HG02610 (cell line): ENCODE measurements around the gene ADAMTSL1.
"Not testable (repeated sequence)": the region's sequence is repeated elsewhere in the genome, so short reads cannot be mapped to it uniquely, and the experiment has no call there.

Experiments used
- ATAC-seq: cut with Tn5 transposase; IDR thresholded peaks from one replicate; pipeline ENCODE4 v1.9.1; 2021; ENCODE audit warnings: mild to moderate bottlenecking, moderate library complexity; ENCODE audit not compliant: unreplicated experiment

ADAMTSL1 gene

GRCh38 chr9:18922161-18922885 lies 448.4 kb downstream of the ADAMTSL1 start:
- ATAC-seq = no peak

- no peak for ATAC-seq
Measured at GRCh38 chr9:18923167-18923566, 449.2 kb downstream of the ADAMTSL1 start.

GRCh38 chr9:18923671-18924430 lies 449.9 kb downstream of the ADAMTSL1 start:
- no peak for ATAC-seq

- ATAC-seq = no peak
Measured at GRCh38 chr9:18925880-18926279, 451.9 kb downstream of the ADAMTSL1 start.

GRCh38 chr9:18926513-18926912 lies 452.6 kb downstream of the ADAMTSL1 start:
- no peak for ATAC-seq

DNA sequence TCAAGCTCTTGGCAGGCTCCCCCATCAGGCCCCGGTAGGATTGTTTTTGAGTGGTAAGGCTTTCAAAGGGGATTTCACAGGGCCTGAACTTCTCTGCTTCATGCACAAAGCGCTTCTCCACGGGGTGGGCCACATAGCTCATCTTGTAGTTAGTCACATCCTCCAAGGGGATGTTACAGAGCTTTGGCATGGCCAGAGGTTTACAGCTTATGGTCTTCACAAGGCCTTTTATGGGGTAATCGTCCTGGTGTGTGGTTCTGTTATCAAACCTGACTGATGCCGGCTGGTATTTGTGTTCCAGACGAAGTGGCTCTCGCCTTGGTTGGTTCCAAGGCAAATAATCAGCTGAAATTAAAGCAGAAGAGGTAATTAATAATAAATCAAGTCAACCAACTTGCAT lies 454.8 kb downstream of the ADAMTSL1 start:
- no peak for ATAC-seq

- not testable (repeated sequence) for ATAC-seq
Measured at GRCh38 chr9:18930611-18931010, 456.7 kb downstream of the ADAMTSL1 start.

- ATAC-seq = no peak
Measured at GRCh38 chr9:18935541-18935940, 461.6 kb downstream of the ADAMTSL1 start.

DNA sequence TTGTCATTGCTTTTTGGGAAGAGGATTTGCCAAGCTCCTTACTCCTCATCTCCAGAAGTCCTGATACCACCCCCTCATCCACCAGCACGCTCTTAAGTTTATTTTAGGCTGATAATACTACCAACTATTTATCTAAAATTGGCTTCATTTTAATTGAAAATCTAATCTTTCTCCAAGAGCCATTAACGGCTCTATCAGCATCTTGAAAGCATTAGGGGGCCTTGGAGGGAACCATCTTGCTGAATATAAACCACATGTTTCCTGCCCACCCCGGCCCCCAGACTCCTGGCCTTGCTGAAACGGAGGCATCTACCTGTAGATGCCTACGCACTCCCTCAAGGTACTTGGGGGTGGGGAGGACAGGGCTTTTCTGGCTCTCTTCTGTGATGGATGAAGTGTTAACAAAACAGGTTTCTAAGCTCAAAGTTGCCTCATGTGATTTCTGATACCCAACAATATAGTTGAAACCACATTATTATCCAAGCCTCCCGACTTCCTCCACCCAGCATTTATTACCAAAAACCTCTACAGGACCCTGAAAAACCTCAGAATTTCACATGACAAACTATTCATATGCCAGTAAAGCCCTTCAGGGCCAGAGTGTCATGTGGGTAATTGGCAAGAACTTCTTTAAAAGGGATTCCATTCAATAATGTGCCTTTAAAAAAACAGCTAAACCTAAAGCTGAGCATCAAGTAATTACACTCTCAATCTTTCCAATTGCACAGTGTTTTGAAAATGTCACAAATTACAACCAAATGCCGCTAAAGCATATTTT lies 462.3 kb downstream of the ADAMTSL1 start:
- no peak for ATAC-seq

DNA sequence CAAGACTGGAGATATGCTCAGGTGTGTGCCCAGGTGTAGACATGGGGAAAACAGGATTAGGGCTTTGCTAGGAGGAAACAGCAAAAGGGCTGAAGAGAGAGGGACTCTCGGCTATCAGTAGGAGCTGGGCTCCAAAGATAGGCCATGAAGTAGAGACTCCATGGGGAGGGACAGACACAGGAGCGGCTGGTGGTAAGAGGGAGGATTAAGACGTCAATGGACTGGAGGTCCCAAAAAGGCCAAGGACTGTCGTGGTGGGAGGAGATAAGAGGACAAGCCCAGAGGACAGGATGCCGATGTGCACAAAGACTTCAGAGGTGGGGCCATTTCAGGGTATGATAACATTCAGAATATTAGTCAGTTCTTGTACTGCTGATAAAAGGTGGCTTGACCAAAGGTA lies 466.0 kb downstream of the ADAMTSL1 start:
- ATAC-seq = no peak

DNA sequence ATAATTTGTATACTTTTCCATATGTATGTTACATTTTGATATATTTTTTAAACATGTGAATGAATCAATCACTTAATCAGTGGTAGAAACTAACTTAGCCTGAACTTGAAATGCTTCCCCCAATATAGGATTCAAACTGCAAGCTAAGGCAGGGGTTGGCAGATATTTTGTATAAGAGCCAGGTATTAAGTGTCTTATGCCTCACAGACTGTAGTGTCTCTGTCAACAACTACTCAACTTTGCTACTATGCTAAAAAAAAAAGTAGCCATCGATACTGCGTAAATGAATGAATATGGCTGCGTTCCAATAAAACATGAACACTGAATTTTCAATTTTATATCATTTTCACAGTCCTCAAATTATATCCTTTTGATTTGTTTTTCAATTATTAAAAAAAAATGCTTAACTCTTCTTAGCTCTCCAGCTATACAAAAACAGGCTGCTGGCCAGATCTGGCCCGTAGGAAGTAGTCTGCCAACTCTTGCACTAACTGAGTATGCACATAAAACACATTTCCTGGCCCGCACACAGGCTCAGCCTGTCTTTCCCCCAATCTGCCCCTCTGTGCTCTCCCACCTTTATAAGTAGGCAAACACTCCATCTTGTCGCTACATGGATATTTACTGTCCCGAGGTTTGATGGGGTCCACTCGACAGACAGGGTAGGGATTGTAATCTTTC lies 467.2 kb downstream of the ADAMTSL1 start:
- no peak for ATAC-seq

- no peak for ATAC-seq
Measured at GRCh38 chr9:18942801-18943200, 468.8 kb downstream of the ADAMTSL1 start.

- ATAC-seq = no peak
Measured at GRCh38 chr9:18947892-18948339, 474.0 kb downstream of the ADAMTSL1 start.

DNA sequence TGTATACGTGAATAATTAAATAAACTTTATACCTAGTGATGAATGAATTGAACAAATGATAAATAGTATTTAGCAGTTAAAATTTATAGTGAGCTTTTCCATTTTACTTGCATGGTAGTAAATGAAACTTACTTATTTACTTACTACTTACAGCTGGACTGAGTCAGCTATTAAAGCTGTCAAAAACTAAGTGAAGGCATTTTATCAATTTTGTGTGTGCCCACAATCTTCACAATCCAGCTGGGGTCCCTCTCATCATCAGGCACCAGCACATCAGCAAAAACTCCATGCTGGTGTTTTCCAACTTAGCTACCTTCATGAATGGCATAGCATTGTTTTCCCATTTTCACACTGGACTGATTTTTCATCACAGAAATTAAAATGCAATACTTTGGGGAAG lies 478.0 kb downstream of the ADAMTSL1 start:
- no peak for ATAC-seq

- ATAC-seq = no peak
Measured at GRCh38 chr9:18955626-18956025, 481.7 kb downstream of the ADAMTSL1 start.
